Measurements from ENCODE around the gene PCCB.
"Not testable (repeated sequence)": the region's sequence is repeated elsewhere in the genome, so short reads cannot be mapped to it uniquely, and the experiment has no call there.

PCCB gene

DNA sequence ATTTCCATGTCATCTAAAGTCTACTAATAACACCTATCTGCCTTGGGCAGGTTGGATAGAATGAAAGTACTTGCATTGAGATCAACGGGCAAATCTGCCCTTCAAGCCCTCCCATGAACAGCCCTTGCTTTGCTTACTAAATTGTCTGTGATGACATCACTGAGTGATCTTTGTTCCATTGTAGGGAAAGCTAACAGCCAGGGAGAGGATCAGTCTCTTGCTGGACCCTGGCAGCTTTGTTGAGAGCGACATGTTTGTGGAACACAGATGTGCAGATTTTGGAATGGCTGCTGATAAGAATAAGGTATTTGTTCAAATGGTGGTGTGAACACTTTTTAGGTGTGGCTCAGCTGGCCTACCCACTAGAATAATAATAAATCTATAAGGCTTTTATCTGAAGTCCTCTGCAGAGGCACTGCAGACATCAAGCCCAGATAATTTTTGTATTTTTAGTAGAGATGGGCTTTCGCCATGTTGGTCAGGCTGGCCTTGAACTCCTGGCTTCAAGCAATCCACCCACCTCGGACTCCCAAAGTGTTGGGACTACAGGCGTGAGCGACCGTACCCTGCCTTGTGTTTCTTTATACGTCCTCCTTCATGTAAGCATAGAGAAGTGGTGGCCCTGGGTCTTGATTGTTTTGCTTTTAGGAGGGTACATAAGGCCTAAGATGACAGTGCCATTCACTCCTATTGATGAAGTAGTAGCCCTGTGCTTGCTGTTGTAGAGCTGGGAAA lies 5.7 kb downstream of the PCCB start:
- DNase-seq (ENCODE audit: low read depth, low spot score), result no peak
- H3K4me3 ChIP-seq (ENCODE audit: low read length), result no peak overlapping the region

GRCh38 chr3:136258199-136258598 lies 8.1 kb downstream of the PCCB start:
- DNase-seq (ENCODE audit: low read depth, low spot score), result no peak
- no peak overlapping the region for H3K4me3 ChIP-seq (ENCODE audit: low read length)

- no peak overlapping the region for H3K4me3 ChIP-seq (ENCODE audit: low read length)
- DNase-seq (ENCODE audit: low read depth, low spot score), result no peak
Measured at GRCh38 chr3:136261826-136262225, 11.7 kb downstream of the PCCB start.

GRCh38 chr3:136262559-136262958 lies 12.4 kb downstream of the PCCB start:
- DNase-seq (ENCODE audit: low read depth, low spot score), result no peak
- no peak overlapping the region for H3K4me3 ChIP-seq (ENCODE audit: low read length)

- no peak for DNase-seq (ENCODE audit: low read depth, low spot score)
Measured at GRCh38 chr3:136263251-136263650, 13.1 kb downstream of the PCCB start.

DNA sequence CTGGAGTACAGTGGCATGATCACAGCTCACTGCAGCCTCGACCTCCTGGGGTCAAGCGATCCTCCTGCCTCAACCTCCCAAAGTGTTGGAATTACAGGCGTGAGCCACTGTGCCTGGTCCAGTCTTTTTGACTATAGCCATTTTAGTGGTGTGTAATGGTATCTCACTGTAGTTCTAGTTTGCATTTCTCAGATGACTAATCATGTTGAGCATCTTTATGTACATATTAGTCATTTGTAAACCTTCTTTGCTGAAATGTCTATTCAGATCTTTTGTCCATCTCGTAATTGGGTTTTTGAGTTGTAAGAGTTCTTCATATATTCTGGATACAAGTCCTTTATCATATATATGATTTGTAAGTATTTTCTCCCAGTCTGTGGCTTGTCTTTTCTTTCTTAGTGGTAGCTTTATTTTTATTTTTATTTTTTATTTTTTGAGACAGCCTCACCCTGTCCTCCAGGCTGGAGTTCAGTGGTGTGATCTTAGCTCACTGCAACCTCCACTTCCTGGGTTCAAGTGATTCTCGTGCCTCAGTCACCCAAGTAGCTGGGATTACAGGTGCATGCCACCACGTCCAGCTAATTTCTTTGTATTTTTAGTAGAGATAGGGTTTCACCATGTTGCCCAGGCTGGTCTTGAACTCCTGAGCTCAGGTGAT lies 16.5 kb downstream of the PCCB start:
- not testable (repeated sequence) for DNase-seq (ENCODE audit: low read depth, low spot score); H3K4me3 ChIP-seq (ENCODE audit: low read length)

More at GRCh38 chr3:136263251-136263650, 13.1 kb downstream of the PCCB start:
- no peak overlapping the region for H3K4me3 ChIP-seq (ENCODE audit: low read length)

- no peak for DNase-seq (ENCODE audit: low read depth, low spot score)
- no peak overlapping the region for H3K4me3 ChIP-seq (ENCODE audit: low read length)
Measured at GRCh38 chr3:136267235-136267634, 17.1 kb downstream of the PCCB start.

- no peak for DNase-seq (ENCODE audit: low read depth, low spot score)
- H3K4me3 ChIP-seq (ENCODE audit: low read length), result no peak overlapping the region
Measured at GRCh38 chr3:136270179-136270578, 20.0 kb downstream of the PCCB start.

- not testable (repeated sequence) for DNase-seq (ENCODE audit: low read depth, low spot score); H3K4me3 ChIP-seq (ENCODE audit: low read length)
Measured at GRCh38 chr3:136271626-136272025, 21.5 kb downstream of the PCCB start.

- no peak for DNase-seq (ENCODE audit: low read depth, low spot score)
- no peak overlapping the region for H3K4me3 ChIP-seq (ENCODE audit: low read length)
Measured at GRCh38 chr3:136276049-136276755, 26.1 kb downstream of the PCCB start.

GRCh38 chr3:136277115-136277514 lies 27.0 kb downstream of the PCCB start:
- no peak overlapping the region for H3K4me3 ChIP-seq (ENCODE audit: low read length)
- DNase-seq (ENCODE audit: low read depth, low spot score), result no peak

DNA sequence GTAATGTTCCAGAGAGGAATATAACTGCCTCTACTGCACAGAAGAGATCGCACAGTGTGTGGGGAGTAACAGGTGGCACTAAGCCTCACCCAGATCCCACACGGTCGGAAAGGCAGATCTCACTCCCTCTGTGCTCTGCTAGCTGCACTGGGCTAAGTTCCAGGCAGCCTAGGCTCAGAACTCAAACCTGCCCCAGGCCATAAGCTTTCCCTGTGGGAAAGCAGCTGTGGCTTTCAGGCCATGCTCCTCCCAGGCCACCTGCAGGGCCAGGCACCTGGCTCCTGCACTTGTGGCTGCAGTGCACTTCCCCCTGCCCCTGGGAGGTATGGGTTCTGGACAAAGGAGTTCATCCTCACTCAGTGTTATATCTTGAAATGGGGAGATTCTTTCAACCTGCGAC lies 27.5 kb downstream of the PCCB start:
- no peak overlapping the region for H3K4me3 ChIP-seq (ENCODE audit: low read length)
- DNase-seq (ENCODE audit: low read depth, low spot score), result no peak

- no peak overlapping the region for H3K4me3 ChIP-seq (ENCODE audit: low read length)
- DNase-seq (ENCODE audit: low read depth, low spot score), result no peak
Measured at GRCh38 chr3:136279092-136279491, 29.0 kb downstream of the PCCB start.

DNA sequence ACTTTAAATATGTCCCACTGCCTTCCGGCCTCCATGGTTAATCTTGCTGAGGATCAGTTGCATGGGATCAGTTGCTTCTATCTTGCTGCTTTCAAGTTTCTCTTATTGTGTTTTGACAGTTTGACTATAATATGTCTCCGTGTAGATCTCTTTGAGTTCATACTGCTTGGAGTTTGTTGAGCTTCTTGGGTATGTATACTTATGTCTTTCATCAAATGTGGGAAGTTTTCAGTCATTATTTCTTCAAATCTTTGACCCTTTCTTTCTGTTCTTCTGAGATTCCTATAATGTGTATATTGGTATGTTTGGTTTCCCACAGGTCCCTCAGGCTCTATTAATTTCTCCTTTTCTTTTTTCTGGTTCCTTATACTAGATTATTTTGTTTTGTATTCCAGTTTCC lies 30.8 kb downstream of the PCCB start:
- no peak for DNase-seq (ENCODE audit: low read depth, low spot score)
- no peak overlapping the region for H3K4me3 ChIP-seq (ENCODE audit: low read length)

DNA sequence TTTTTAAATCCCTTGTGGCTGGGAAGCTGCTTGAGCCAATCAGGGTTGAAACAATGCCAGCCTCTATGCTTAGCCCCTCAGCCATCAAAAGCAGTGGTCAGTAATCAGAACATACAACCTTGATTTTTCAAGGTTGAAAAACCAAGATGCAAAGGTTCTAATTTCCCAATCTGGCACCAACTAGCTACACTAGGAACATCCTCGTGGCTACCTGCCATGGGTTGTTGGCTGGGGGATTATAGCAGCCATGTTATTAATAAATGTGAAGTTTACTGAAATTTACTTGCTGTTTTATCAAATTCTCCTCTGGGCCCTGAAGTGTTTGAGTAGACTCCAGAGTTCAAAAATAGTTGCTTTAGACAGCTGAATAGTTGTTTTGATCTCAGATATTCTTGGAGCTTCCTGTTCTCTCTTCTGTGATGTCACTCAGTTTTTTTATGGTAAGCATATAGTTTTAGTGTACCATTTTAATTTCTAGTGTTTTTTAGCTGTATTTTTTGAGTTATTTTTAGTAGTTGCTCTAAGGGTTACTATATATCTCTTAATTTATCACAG lies 31.9 kb downstream of the PCCB start:
- DNase-seq (ENCODE audit: low read depth, low spot score), result no peak
- H3K4me3 ChIP-seq (ENCODE audit: low read length), result no peak overlapping the region

DNA sequence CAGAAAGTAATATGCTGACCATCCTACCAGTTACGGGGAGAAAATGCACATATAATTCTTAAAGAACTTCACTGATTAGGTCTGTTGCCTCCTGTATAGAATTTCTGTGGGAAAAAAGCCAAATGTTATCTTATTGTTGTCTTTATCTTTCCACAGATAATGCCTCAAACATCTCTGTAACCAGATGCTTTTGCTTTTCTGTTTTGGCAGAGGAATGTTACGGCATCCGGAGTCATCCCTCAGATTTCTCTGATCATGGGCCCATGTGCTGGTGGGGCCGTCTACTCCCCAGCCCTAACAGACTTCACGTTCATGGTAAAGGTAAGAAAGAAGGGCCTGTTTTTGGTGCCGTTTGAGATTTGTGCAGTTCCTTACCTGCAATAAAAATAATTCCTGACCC lies 33.5 kb downstream of the PCCB start:
- no peak overlapping the region for H3K4me3 ChIP-seq (ENCODE audit: low read length)
- DNase-seq (ENCODE audit: low read depth, low spot score), result no peak

DNA sequence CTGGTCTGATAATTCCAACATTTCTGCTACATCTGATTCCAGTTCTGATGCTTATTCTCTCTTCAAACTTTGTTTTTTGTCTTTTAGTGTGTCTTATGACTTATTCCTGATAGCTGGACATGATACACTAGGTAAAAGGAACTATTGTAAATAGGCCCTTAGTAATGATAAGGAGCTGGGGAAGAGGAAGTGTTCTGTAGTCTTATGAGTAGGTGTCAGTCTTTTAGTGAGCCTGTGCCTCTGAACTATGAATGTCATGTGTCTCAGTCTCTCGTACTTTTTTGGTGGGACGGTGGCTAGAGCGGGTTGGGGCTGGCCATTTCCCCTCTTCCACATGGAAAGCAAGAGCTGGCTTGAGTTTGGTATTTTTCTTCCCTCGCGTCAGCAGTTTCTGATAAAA lies 41.2 kb downstream of the PCCB start:
- no peak overlapping the region for H3K4me3 ChIP-seq (ENCODE audit: low read length)
- DNase-seq (ENCODE audit: low read depth, low spot score), result no peak

- H3K4me3 ChIP-seq (ENCODE audit: low read length), result no peak overlapping the region
- no peak for DNase-seq (ENCODE audit: low read depth, low spot score)
Measured at GRCh38 chr3:136292500-136292899, 42.4 kb downstream of the PCCB start.

DNA sequence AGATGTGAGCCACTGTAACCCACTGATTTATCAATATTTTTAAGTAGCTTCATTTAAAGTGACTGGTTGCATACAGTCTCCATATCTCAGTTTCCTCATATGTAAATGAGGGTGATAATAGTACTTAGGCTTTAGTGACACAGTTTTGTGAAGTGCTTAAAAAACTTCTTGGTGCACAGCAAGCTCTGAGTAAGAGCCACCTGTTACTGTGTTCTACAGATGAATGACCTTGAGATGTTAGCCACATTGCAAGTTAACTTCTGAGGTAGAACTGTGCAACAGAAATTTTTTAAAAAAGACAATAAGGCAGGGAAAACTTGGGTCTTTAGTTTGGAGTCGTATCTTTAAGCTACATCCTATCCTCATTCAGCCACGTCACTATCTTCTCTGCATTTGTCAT lies 43.1 kb downstream of the PCCB start:
- DNase-seq (ENCODE audit: low read depth, low spot score), result no peak
- H3K4me3 ChIP-seq (ENCODE audit: low read length), result no peak overlapping the region

DNA sequence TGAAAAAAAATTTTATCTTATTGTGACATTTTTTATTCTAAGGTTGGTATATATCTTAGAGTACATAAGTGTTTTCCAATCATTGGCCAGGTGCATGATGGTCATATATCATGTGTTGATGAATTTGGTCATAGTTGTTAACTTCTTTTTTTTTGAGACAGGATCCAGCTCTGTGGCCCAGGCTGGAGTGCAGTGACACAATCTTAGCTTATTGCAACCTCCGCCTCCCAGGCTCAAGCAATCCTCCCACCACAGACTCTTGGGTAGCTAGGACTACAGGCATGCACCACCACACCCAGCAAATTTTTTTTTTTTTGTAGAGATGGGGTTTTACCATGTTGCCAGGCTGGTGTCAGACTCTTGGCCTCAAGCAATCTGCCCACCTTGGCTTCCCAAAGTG lies 44.0 kb downstream of the PCCB start:
- DNase-seq (ENCODE audit: low read depth, low spot score), result no peak
- H3K4me3 ChIP-seq (ENCODE audit: low read length), result no peak overlapping the region

Data from Jurkat, Clone E6-1 (cell line).